Activated T-cell treated with anti-CD3 and anti-CD28 coated beads, Interleukin-2, amount 50 U/mL, for 4 hours (primary cell): Measurements from ENCODE around the gene GRID1. TPM values are rescaled to one million over a fixed set of nuclear protein-coding genes. Genes with fewer than 3 reads are reported as not detected.

Experiments used
- ATAC-seq, 2 donors: fragments of 200-7000 bp; cut with Tn5 transposase; one replicate each; pipeline ENCODE4 v1.10.0; 2021
- DNase-seq: peaks from one replicate; pipeline ENCODE4 v3.0.0-alpha.2; 2020
- H3K27me3 Mint-ChIP-seq: one replicate; pipeline ENCODE4 v1.8.0; 2021; ENCODE audit warnings: low read depth, mixed read lengths
- H3K36me3 Mint-ChIP-seq: one replicate; pipeline ENCODE4 v1.8.0; 2022; ENCODE audit warnings: mixed read lengths; ENCODE audit not compliant: insufficient read depth
- H3K4me1 Mint-ChIP-seq: one replicate; pipeline ENCODE4 v1.8.0; 2021; ENCODE audit warnings: low read depth, mixed read lengths
- H3K4me3 Mint-ChIP-seq: one replicate; pipeline ENCODE4 v1.8.0; 2021; ENCODE audit warnings: mild to moderate bottlenecking, moderate library complexity, mixed read lengths
- H3K9me3 Mint-ChIP-seq: one replicate; pipeline ENCODE4 v1.8.0; 2021; ENCODE audit warnings: mixed read lengths
- total RNA-seq, 3 donors: library from RNA; stranded (reverse); gene quantifications; one replicate each; pipeline ENCODE4 v1.2.1, GENCODE V29; 2021

GRID1 gene
- total RNA-seq, 3 donors from 2014 or later, result not detected

- DNase-seq (no peak), ATAC-seq (no peak)
- peaks cover 2% of the 10 kb centered on the region for H3K36me3 Mint-ChIP-seq
- no peaks in the 10 kb centered on the region for H3K9me3 Mint-ChIP-seq
- peaks cover 71% of the 10 kb centered on the region for H3K27me3 Mint-ChIP-seq
- no peak overlapping the region for H3K4me3 Mint-ChIP-seq
- H3K4me1 Mint-ChIP-seq, result peaks cover 12% of the 10 kb centered on the region
Observed at GRCh38 chr10:86368046-86368445, 1.5 kb upstream of the GRID1 start.

- Mint-ChIP-seq H3K4me3 (no peak overlapping the region), H3K9me3 (no peaks in the 10 kb centered on the region), H3K27me3 (peaks cover 71% of the 10 kb centered on the region), H3K36me3 (peaks cover 2% of the 10 kb centered on the region), H3K4me1 (peaks cover 12% of the 10 kb centered on the region)
- DNase-seq (no peak), ATAC-seq (no peak)
Observed at GRCh38 chr10:86367152-86367951, 757 bp upstream of the GRID1 start.

- no peak overlapping the region for H3K4me3 Mint-ChIP-seq
- H3K9me3 Mint-ChIP-seq, result no peaks in the 10 kb centered on the region
- H3K27me3 Mint-ChIP-seq, result peaks cover 71% of the 10 kb centered on the region
- H3K4me1 Mint-ChIP-seq, result peaks cover 12% of the 10 kb centered on the region
- DNase-seq (no peak), ATAC-seq (peak; percentile 30 to 41)
- peaks cover 2% of the 10 kb centered on the region for H3K36me3 Mint-ChIP-seq
Observed at GRCh38 chr10:86366902-86367151, 232 bp upstream of the GRID1 start.

GRCh38 chr10:86365346-86366032, 1.1 kb downstream of the GRID1 start:
- Mint-ChIP-seq H3K4me1 (peaks cover 12% of the 10 kb centered on the region), H3K36me3 (no peaks in the 10 kb centered on the region), H3K4me3 (peak overlapping the region; percentile 72), H3K9me3 (no peaks in the 10 kb centered on the region), H3K27me3 (peaks cover 63% of the 10 kb centered on the region)
- DNase-seq, result no peak
- peak; percentile 5 to 9 for ATAC-seq

- Mint-ChIP-seq H3K36me3 (no peaks in the 10 kb centered on the region), H3K4me3 (no peak overlapping the region), H3K9me3 (no peaks in the 10 kb centered on the region), H3K27me3 (peaks cover 55% of the 10 kb centered on the region), H3K4me1 (peaks cover 12% of the 10 kb centered on the region)
- DNase-seq (no peak), ATAC-seq (no peak)
Observed at GRCh38 chr10:86364491-86365345, 1.9 kb downstream of the GRID1 start.

GRCh38 chr10:86363833-86364490, 2.6 kb downstream of the GRID1 start:
- peaks cover 49% of the 10 kb centered on the region for H3K27me3 Mint-ChIP-seq
- no peaks in the 10 kb centered on the region for H3K36me3 Mint-ChIP-seq
- DNase-seq, result no peak

GRCh38 chr10:86363184-86363832, 3.3 kb downstream of the GRID1 start:
- Mint-ChIP-seq H3K27me3 (peaks cover 42% of the 10 kb centered on the region), H3K4me1 (peaks cover 12% of the 10 kb centered on the region), H3K4me3 (no peak overlapping the region), H3K36me3 (no peaks in the 10 kb centered on the region), H3K9me3 (no peaks in the 10 kb centered on the region)
- ATAC-seq (no peak), DNase-seq (no peak)

More at GRCh38 chr10:86363833-86364490, 2.6 kb downstream of the GRID1 start:
- Mint-ChIP-seq H3K9me3 (no peaks in the 10 kb centered on the region), H3K4me3 (no peak overlapping the region), H3K4me1 (peaks cover 12% of the 10 kb centered on the region)
- no peak for ATAC-seq

GRCh38 chr10:86362586-86363183, 3.9 kb downstream of the GRID1 start:
- Mint-ChIP-seq H3K36me3 (no peaks in the 10 kb centered on the region), H3K4me3 (no peak overlapping the region), H3K9me3 (no peaks in the 10 kb centered on the region)

GRCh38 chr10:86362129-86362527, 4.5 kb downstream of the GRID1 start:
- no peak overlapping the region for H3K4me3 Mint-ChIP-seq
- ATAC-seq, result no peak
- H3K27me3 Mint-ChIP-seq, result peaks cover 34% of the 10 kb centered on the region
- no peak for DNase-seq
- H3K36me3 Mint-ChIP-seq, result no peaks in the 10 kb centered on the region
- H3K9me3 Mint-ChIP-seq, result no peaks in the 10 kb centered on the region
- peaks cover 12% of the 10 kb centered on the region for H3K4me1 Mint-ChIP-seq

More at GRCh38 chr10:86362586-86363183, 3.9 kb downstream of the GRID1 start:
- Mint-ChIP-seq H3K4me1 (peaks cover 12% of the 10 kb centered on the region), H3K27me3 (peaks cover 37% of the 10 kb centered on the region)
- DNase-seq, result no peak
- no peak for ATAC-seq

- no peaks in the 10 kb centered on the region for H3K9me3 Mint-ChIP-seq
- no peak for DNase-seq
- ATAC-seq, result no peak
- no peak overlapping the region for H3K4me3 Mint-ChIP-seq
- H3K27me3 Mint-ChIP-seq, result peaks cover 34% of the 10 kb centered on the region
- no peaks in the 10 kb centered on the region for H3K36me3 Mint-ChIP-seq
- peaks cover 12% of the 10 kb centered on the region for H3K4me1 Mint-ChIP-seq
Observed at GRCh38 chr10:86361156-86362128, 5.2 kb downstream of the GRID1 start.

- ATAC-seq, result no peak
- Mint-ChIP-seq H3K27me3 (peaks cover 32% of the 10 kb centered on the region), H3K4me3 (no peak overlapping the region), H3K9me3 (no peaks in the 10 kb centered on the region), H3K36me3 (no peaks in the 10 kb centered on the region), H3K4me1 (peaks cover 10% of the 10 kb centered on the region)
- no peak for DNase-seq
Observed at GRCh38 chr10:86360657-86361056, 5.9 kb downstream of the GRID1 start.

- ATAC-seq (no peak), DNase-seq (no peak)
- Mint-ChIP-seq H3K9me3 (no peaks in the 10 kb centered on the region), H3K4me1 (peaks cover 7% of the 10 kb centered on the region), H3K27me3 (peaks cover 25% of the 10 kb centered on the region), H3K36me3 (no peaks in the 10 kb centered on the region), H3K4me3 (no peak overlapping the region)
Observed at GRCh38 chr10:86359954-86360353, 6.6 kb downstream of the GRID1 start.
